Stimulated activated naive CD8-positive, alpha-beta T cell treated with anti-CD3 and anti-CD28 coated beads, Interleukin-15, Interleukin-2, amounts not matched to agents 100 ng/mL and 50 ng/mL, for 24 hours (primary cell): ENCODE results near the gene TAS2R8.

Experiments used
- H3K27ac Mint-ChIP-seq: one replicate; pipeline ENCODE4 v1.8.0; 2021; ENCODE audit warnings: mild to moderate bottlenecking, mixed read lengths
- H3K27me3 Mint-ChIP-seq: one replicate; pipeline ENCODE4 v1.8.0; 2021; ENCODE audit warnings: mixed read lengths
- H3K36me3 Mint-ChIP-seq: one replicate; pipeline ENCODE4 v1.8.0; 2021; ENCODE audit warnings: low read depth, mixed read lengths
- H3K4me1 Mint-ChIP-seq: one replicate; pipeline ENCODE4 v1.8.0; 2021; ENCODE audit warnings: low read depth, mixed read lengths
- H3K4me3 Mint-ChIP-seq: one replicate; pipeline ENCODE4 v1.8.0; 2021; ENCODE audit warnings: mild to moderate bottlenecking, mixed read lengths
- H3K9me3 Mint-ChIP-seq: one replicate; pipeline ENCODE4 v1.8.0; 2021; ENCODE audit warnings: mixed read lengths

Gene TAS2R8

GRCh38 chr12:10807186-10807585, at the start of gene TAS2R8:
TSS of gene TAS2R8 (minus strand) at chr12:10807286. CDS start at chr12:10806980, 306 bp downstream.
- Mint-ChIP-seq H3K4me1 (no peaks in the 10 kb centered on the region), H3K9me3 (no peaks in the 10 kb centered on the region), H3K36me3 (no peaks in the 10 kb centered on the region), H3K27ac (no peak within 1 kb of the TSS), H3K27me3 (peaks cover 27% of the 10 kb centered on the region), H3K4me3 (no peak within 1 kb of the TSS)

- Mint-ChIP-seq H3K9me3 (peaks cover 36% of the 10 kb centered on the region), H3K27ac (no peak overlapping the region), H3K4me3 (no peak overlapping the region), H3K4me1 (peaks cover 23% of the 10 kb centered on the region), H3K36me3 (peaks cover 54% of the 10 kb centered on the region), H3K27me3 (no peaks in the 10 kb centered on the region)
These were observed 48.7 kb upstream of the TAS2R8 start for GRCh38 chr12:10855807-10856206.

GRCh38 chr12:10853776-10854175, 46.7 kb upstream of the TAS2R8 start:
- H3K36me3 Mint-ChIP-seq, result peaks cover 41% of the 10 kb centered on the region
- peaks cover 20% of the 10 kb centered on the region for H3K9me3 Mint-ChIP-seq

GRCh38 chr12:10851243-10851858, 44.3 kb upstream of the TAS2R8 start:
- Mint-ChIP-seq H3K4me3 (no peak overlapping the region), H3K4me1 (peaks cover 37% of the 10 kb centered on the region), H3K36me3 (peaks cover 32% of the 10 kb centered on the region), H3K27ac (no peak overlapping the region), H3K27me3 (no peaks in the 10 kb centered on the region), H3K9me3 (no peaks in the 10 kb centered on the region)

More at GRCh38 chr12:10853776-10854175, 46.7 kb upstream of the TAS2R8 start:
- Mint-ChIP-seq H3K4me1 (peaks cover 37% of the 10 kb centered on the region), H3K27ac (no peak overlapping the region), H3K27me3 (no peaks in the 10 kb centered on the region), H3K4me3 (no peak overlapping the region)

- no peak within 1 kb of the TSS for H3K4me3 Mint-ChIP-seq
- peaks cover 37% of the 10 kb centered on the region for H3K4me1 Mint-ChIP-seq
- peaks cover 32% of the 10 kb centered on the region for H3K36me3 Mint-ChIP-seq
- no peaks in the 10 kb centered on the region for H3K27me3 Mint-ChIP-seq
- no peaks in the 10 kb centered on the region for H3K9me3 Mint-ChIP-seq
- H3K27ac Mint-ChIP-seq, result no peak within 1 kb of the TSS
These were observed 42.4 kb upstream of the TAS2R8 start, which contains the start of gene PRR4 for GRCh38 chr12:10849425-10849878. TSS of gene PRR4 (minus strand) at chr12:10849475. CDS start at chr12:10849437, 38 bp downstream.

GRCh38 chr12:10847744-10848143, 40.7 kb upstream of the TAS2R8 start:
- H3K27ac Mint-ChIP-seq, result no peak overlapping the region
- peaks cover 32% of the 10 kb centered on the region for H3K36me3 Mint-ChIP-seq
- peaks cover 34% of the 10 kb centered on the region for H3K4me1 Mint-ChIP-seq
- no peaks in the 10 kb centered on the region for H3K27me3 Mint-ChIP-seq
- H3K4me3 Mint-ChIP-seq, result no peak overlapping the region
- no peaks in the 10 kb centered on the region for H3K9me3 Mint-ChIP-seq

- peaks cover 4% of the 10 kb centered on the region for H3K9me3 Mint-ChIP-seq
- no peak overlapping the region for H3K4me3 Mint-ChIP-seq
- no peaks in the 10 kb centered on the region for H3K4me1 Mint-ChIP-seq
- H3K27me3 Mint-ChIP-seq, result no peaks in the 10 kb centered on the region
- H3K27ac Mint-ChIP-seq, result no peak overlapping the region
- peaks cover 41% of the 10 kb centered on the region for H3K36me3 Mint-ChIP-seq
These were observed 35.8 kb upstream of the TAS2R8 start for GRCh38 chr12:10842862-10843261.

- Mint-ChIP-seq H3K9me3 (peaks cover 4% of the 10 kb centered on the region), H3K27ac (no peak overlapping the region), H3K36me3 (peaks cover 16% of the 10 kb centered on the region), H3K4me3 (no peak overlapping the region), H3K27me3 (no peaks in the 10 kb centered on the region), H3K4me1 (no peaks in the 10 kb centered on the region)
These were observed 31.4 kb upstream of the TAS2R8 start for GRCh38 chr12:10838461-10838860.

GRCh38 chr12:10829994-10830393, 22.9 kb upstream of the TAS2R8 start:
- no peak overlapping the region for H3K27ac Mint-ChIP-seq
- peaks cover 5% of the 10 kb centered on the region for H3K9me3 Mint-ChIP-seq
- H3K27me3 Mint-ChIP-seq, result no peaks in the 10 kb centered on the region
- no peaks in the 10 kb centered on the region for H3K4me1 Mint-ChIP-seq
- H3K36me3 Mint-ChIP-seq, result no peaks in the 10 kb centered on the region
- H3K4me3 Mint-ChIP-seq, result no peak overlapping the region

- no peak within 1 kb of the TSS for H3K27ac Mint-ChIP-seq
- H3K4me1 Mint-ChIP-seq, result no peaks in the 10 kb centered on the region
- H3K36me3 Mint-ChIP-seq, result no peaks in the 10 kb centered on the region
- peaks cover 5% of the 10 kb centered on the region for H3K9me3 Mint-ChIP-seq
- H3K27me3 Mint-ChIP-seq, result no peaks in the 10 kb centered on the region
- no peak within 1 kb of the TSS for H3K4me3 Mint-ChIP-seq
These were observed 19.2 kb upstream of the TAS2R8 start, which contains the start of gene TAS2R10 for GRCh38 chr12:10826258-10826657. TSS of gene TAS2R10 (minus strand) at chr12:10826358. CDS start at chr12:10826269, 89 bp downstream.

- Mint-ChIP-seq H3K36me3 (no peaks in the 10 kb centered on the region), H3K27ac (no peak overlapping the region)
These were observed 17.9 kb upstream of the TAS2R8 start for GRCh38 chr12:10824957-10825356.

GRCh38 chr12:10811883-10812536, 4.9 kb upstream of the TAS2R8 start:
- Mint-ChIP-seq H3K9me3 (no peaks in the 10 kb centered on the region), H3K4me3 (no peak overlapping the region), H3K4me1 (no peaks in the 10 kb centered on the region), H3K27me3 (peaks cover 22% of the 10 kb centered on the region), H3K36me3 (no peaks in the 10 kb centered on the region), H3K27ac (no peak overlapping the region)

More at GRCh38 chr12:10824957-10825356, 17.9 kb upstream of the TAS2R8 start:
- Mint-ChIP-seq H3K4me3 (no peak overlapping the region), H3K9me3 (no peaks in the 10 kb centered on the region), H3K4me1 (no peaks in the 10 kb centered on the region), H3K27me3 (no peaks in the 10 kb centered on the region)

- Mint-ChIP-seq H3K4me3 (no peak within 1 kb of the TSS), H3K27me3 (peaks cover 31% of the 10 kb centered on the region), H3K4me1 (no peaks in the 10 kb centered on the region), H3K9me3 (no peaks in the 10 kb centered on the region), H3K27ac (no peak within 1 kb of the TSS), H3K36me3 (no peaks in the 10 kb centered on the region)
These were observed 3.0 kb upstream of the TAS2R8 start, which contains the start of gene TAS2R9 for GRCh38 chr12:10810068-10810467. TSS of gene TAS2R9 (minus strand) at chr12:10810168. CDS start at chr12:10810075, 93 bp downstream.

GRCh38 chr12:10802587-10802986, 4.5 kb downstream of the TAS2R8 start, which contains the start of gene TAS2R7:
TSS of gene TAS2R7 (minus strand) at chr12:10802627. CDS start at chr12:10802570, 57 bp downstream.
- no peaks in the 10 kb centered on the region for H3K9me3 Mint-ChIP-seq
- H3K4me1 Mint-ChIP-seq, result no peaks in the 10 kb centered on the region
- H3K27me3 Mint-ChIP-seq, result peaks cover 29% of the 10 kb centered on the region
- no peak within 1 kb of the TSS for H3K4me3 Mint-ChIP-seq
- no peaks in the 10 kb centered on the region for H3K36me3 Mint-ChIP-seq
- no peak within 1 kb of the TSS for H3K27ac Mint-ChIP-seq

GRCh38 chr12:10801741-10802140, 5.3 kb downstream of the TAS2R8 start:
- Mint-ChIP-seq H3K27me3 (peaks cover 33% of the 10 kb centered on the region), H3K27ac (no peak overlapping the region), H3K4me1 (no peaks in the 10 kb centered on the region), H3K36me3 (no peaks in the 10 kb centered on the region), H3K4me3 (no peak overlapping the region), H3K9me3 (no peaks in the 10 kb centered on the region)
